ENCODE results near the gene SPRED1. TPM values are rescaled to one million over a fixed set of nuclear protein-coding genes. Genes with fewer than 3 reads are reported as not detected.

Gene SPRED1
- total and polyA plus RNA-seq, 2 of the 13 experiments (the other 11 are each of a cell fraction or from before 2014, with no cell fraction given), result 3.8 to 9.6 TPM

- ChIA-PET CTCF (ENCODE audit: low intra/inter-chr PET ratio, low total read pairs) (no interaction called here), POLR2A (no interaction called here)
- no TSS peak for BruUV-seq (replicated peaks)
- intact Hi-C loops (cut with micrococcal nuclease; ENCODE audit: unreplicated experiment), result no loop called here
- H2AFZ ChIP-seq (ENCODE audit: low read length), result no peak overlapping the region
- no peak overlapping the region for H3K9ac ChIP-seq (ENCODE audit: insufficient read depth, low read depth, low read length)
- no peak overlapping the region for H3K4me3 ChIP-seq (replicated peaks in 1 of 3; ENCODE audit: insufficient read depth in 1 of 3, low read depth in 2 of 3, low read length in 3 of 3)
- H3K4me1 ChIP-seq (ENCODE audit: insufficient read depth, low read length), result no peaks in the 10 kb centered on the region
- no peaks in the 10 kb centered on the region for H4K20me1 ChIP-seq (ENCODE audit: insufficient read depth, low read length)
- TF ChIP-seq TOE1 (CRISPR knock-in tag; IDR thresholded peaks at IDR 0.05), result no peak
- no peak for TF ChIP-seq NFYC (CRISPR knock-in tag; IDR thresholded peaks at IDR 0.05)
- TF ChIP-seq TEF (CRISPR knock-in tag; IDR thresholded peaks at IDR 0.05), result no peak
- TF ChIP-seq ZNF235 (CRISPR knock-in tag; IDR thresholded peaks at IDR 0.05; ENCODE audit: borderline replicate concordance), result no peak
- no peak for TF ChIP-seq ELF4 (CRISPR knock-in tag; IDR thresholded peaks at IDR 0.05; ENCODE audit: borderline replicate concordance)
- TF ChIP-seq ZBTB26 (CRISPR knock-in tag; IDR thresholded peaks at IDR 0.05; ENCODE audit: borderline replicate concordance), result no peak
- TF ChIP-seq MIER2 (CRISPR knock-in tag; IDR thresholded peaks at IDR 0.05), result no peak
- no peak for TF ChIP-seq KLF15 (CRISPR knock-in tag; IDR thresholded peaks at IDR 0.05; ENCODE audit: borderline replicate concordance)
- TF ChIP-seq ARID3A (IDR thresholded peaks at IDR 0.05; ENCODE audit: low read depth, low read length), result no peak
- TF ChIP-seq ZNF652 (CRISPR knock-in tag; IDR thresholded peaks at IDR 0.05; ENCODE audit: borderline replicate concordance, low read depth), result no peak
- TF ChIP-seq TGIF2 (CRISPR knock-in tag; IDR thresholded peaks at IDR 0.05), result no peak
- ATAC-seq, result no peak
- peaks cover 0 to 5% of the 10 kb centered on the region in 2 experiments; a peak in 1 of 5 replicates for H3K27me3 ChIP-seq (ENCODE audit: control insufficient read depth in 1 of 2, insufficient read depth in 2 of 2, low read length in 2 of 2)
- in situ Hi-C loops (cut with HindIII; ENCODE audit: extremely low pct_ligation_motif_present, low pct_unique_long_range_greater_than_20kb), result no loop called here
- H3K36me3 ChIP-seq (replicated peaks in 1 of 2; ENCODE audit: control insufficient read depth in 1 of 2, insufficient read depth in 2 of 2, low read length in 2 of 2), result no peaks in the 10 kb centered on the region
- H3K79me2 ChIP-seq (ENCODE audit: insufficient read depth, low read length), result no peaks in the 10 kb centered on the region
- no peak overlapping the region for H3K27ac ChIP-seq (ENCODE audit: extremely low read length, insufficient read depth, low read length)
- no peaks in the 10 kb centered on the region for H3K9me3 ChIP-seq (ENCODE audit: low read length)
- 8% methylated on average over 1 of the region's 1 CpG for WGBS (ENCODE audit: low lambda C conversion rate)
- FAIRE-seq, result no peak
- DNase-seq (ENCODE audit: low spot score), result no peak
- H3K4me2 ChIP-seq (ENCODE audit: low read depth, low read length), result no peak overlapping the region
These were observed 44.4 kb upstream of the SPRED1 start for GRCh38 chr15:38208206-38208605.

Measured in HepG2 (cell line).